H1 (cell line): ENCODE measurements around the gene TMEM163. TPM values are rescaled to one million over a fixed set of nuclear protein-coding genes. Genes with fewer than 3 reads are reported as not detected.

ENCODE experiments used
- CTCF ChIA-PET: fragments of 300-600 bp; sonication (Branson Sonifier 250); formaldehyde crosslinking; loops from one replicate; lab custom pipeline; 2021; ENCODE audit not compliant: partially characterized antibody; lab: Charles Lee
- POLR2A ChIA-PET: fragments of 300-600 bp; sonication (Branson Sonifier 250); formaldehyde crosslinking; loops from one replicate; lab custom pipeline; 2021; ENCODE audit warnings: inconsistent platforms; ENCODE audit not compliant: partially characterized antibody; lab: Charles Lee
- DNase-seq, 2 experiments: peaks; one replicate each; pipeline versions ENCODE4 v3.0.0 to v3.0.0-alpha.2; 2010 to 2022; ENCODE audit warnings: low spot score in 2 of 2, low read depth in 1 of 2, mixed read lengths in 1 of 2
- FAIRE-seq: peaks from 2 replicates; lab custom pipeline; 2011; peaks lifted over from hg19 to GRCh38; lab: Jason Lieb, UNC
- H2AFZ ChIP-seq: 2 replicates; pipeline ENCODE4 v1.8.1; 2012; ENCODE audit warnings: low read length, inconsistent platforms
- H2AK5ac ChIP-seq: 2 replicates; pipeline ENCODE4 v1.6.1; 2013; ENCODE audit warnings: low read depth, low read length
- H2BK120ac ChIP-seq: replicated peaks from 2 replicates; pipeline ENCODE3; 2013; ENCODE audit warnings: low read depth, low read length, inconsistent platforms
- H2BK12ac ChIP-seq: 2 replicates; pipeline ENCODE4 v1.6.1; 2013; ENCODE audit warnings: low read depth, low read length
- H2BK15ac ChIP-seq: 2 replicates; pipeline ENCODE4 v1.6.1; 2013; ENCODE audit warnings: low read length
- H2BK20ac ChIP-seq: 2 replicates; pipeline ENCODE4 v1.6.1; 2013; ENCODE audit warnings: low read length
- H2BK5ac ChIP-seq: 2 replicates; pipeline ENCODE4 v1.6.1; 2013; ENCODE audit warnings: low read depth, low read length
- H3K14ac ChIP-seq: 2 replicates; pipeline ENCODE4 v1.6.1; 2013; ENCODE audit warnings: inconsistent platforms; ENCODE audit not compliant: insufficient read length
- H3K18ac ChIP-seq: 2 replicates; pipeline ENCODE4 v1.6.1; 2013; ENCODE audit warnings: low read length; ENCODE audit errors: extremely low read depth
- H3K23ac ChIP-seq: 2 replicates; pipeline ENCODE4 v1.6.1; 2013; ENCODE audit warnings: inconsistent platforms; ENCODE audit not compliant: insufficient read length
- H3K23me2 ChIP-seq: 2 replicates; pipeline ENCODE4 v1.6.1; 2013; ENCODE audit warnings: low read depth, low read length
- H3K27ac ChIP-seq: 2 replicates; pipeline ENCODE4 v1.6.1; 2011; ENCODE audit warnings: low read depth, low read length, inconsistent platforms
- H3K27me3 ChIP-seq, 4 experiments: replicated peaks in 1 of 4; 1 replicate in 1 of 4; 2 replicates in 3 of 4; pipeline versions ENCODE4 v1.6.1 to v1.8.1; 2011 to 2013; ENCODE audit warnings: low read length in 3 of 4, mild to moderate bottlenecking in 3 of 4, inconsistent platforms in 2 of 4, mixed read lengths in 2 of 4, moderate library complexity in 1 of 4; ENCODE audit not compliant: control insufficient read depth in 3 of 4, insufficient read depth in 3 of 4; ENCODE audit errors: extremely low read depth in 1 of 4
- H3K36me3 ChIP-seq, 4 experiments: 2 replicates each; pipeline versions ENCODE4 v1.6.1 to v1.8.1; 2011 to 2013; ENCODE audit warnings: mild to moderate bottlenecking in 4 of 4, low read length in 3 of 4, moderate library complexity in 2 of 4, control low read depth in 1 of 4, inconsistent platforms in 1 of 4; ENCODE audit not compliant: insufficient read depth in 4 of 4, control insufficient read depth in 2 of 4
- H3K4ac ChIP-seq: replicated peaks from 2 replicates; pipeline ENCODE3; 2013; ENCODE audit warnings: low read length, low read depth, mixed read lengths, inconsistent platforms; ENCODE audit not compliant: insufficient read length
- H3K4me1 ChIP-seq, 4 experiments: replicated peaks in 1 of 4; 1 replicate in 1 of 4; 2 replicates in 3 of 4; pipeline versions ENCODE4 v1.6.1 to v1.8.1; 2011 to 2013; ENCODE audit warnings: low read length in 3 of 4, inconsistent platforms in 2 of 4, mixed read lengths in 1 of 4; ENCODE audit not compliant: insufficient read depth in 4 of 4, control insufficient read depth in 3 of 4
- H3K4me2 ChIP-seq, 2 experiments: 2 replicates each; pipeline versions ENCODE4 v1.6.1 to v1.8.1; 2011 to 2013; ENCODE audit warnings: low read depth in 2 of 2, low read length in 2 of 2, control low read depth in 1 of 2, inconsistent platforms in 1 of 2, mild to moderate bottlenecking in 1 of 2; ENCODE audit not compliant: insufficient read depth in 1 of 2
- H3K4me3 ChIP-seq, 4 experiments: fragments of 200-600, 300-600 bp in 1 of 4; sonication (generic), shearing (Covaris generic), sonication (Bioruptor Twin) in 1 of 4; 2 replicates each; pipeline versions ENCODE4 v1.5.1 to v1.8.1; 2011 to 2016; ENCODE audit warnings: low read length in 4 of 4, low read depth in 3 of 4, control low read depth in 2 of 4, inconsistent platforms in 2 of 4, mild to moderate bottlenecking in 2 of 4, mixed read lengths in 1 of 4, moderate library complexity in 1 of 4; ENCODE audit not compliant: insufficient read depth in 2 of 4; ENCODE audit errors: extremely low read depth in 1 of 4
- H3K56ac ChIP-seq: replicated peaks from 2 replicates; pipeline ENCODE3; 2013; ENCODE audit warnings: low read depth, mild to moderate bottlenecking, mixed read lengths, low read length, inconsistent platforms; ENCODE audit not compliant: insufficient read length
- H3K79me1 ChIP-seq: 2 replicates; pipeline ENCODE4 v1.6.1; 2013; ENCODE audit warnings: low read depth, low read length, control low read depth
- H3K79me2 ChIP-seq, 2 experiments: 2 replicates each; pipeline versions ENCODE4 v1.6.1 to v1.8.1; 2012 to 2013; ENCODE audit warnings: low read length in 2 of 2, mild to moderate bottlenecking in 2 of 2, inconsistent platforms in 1 of 2; ENCODE audit not compliant: insufficient read depth in 2 of 2, control insufficient read depth in 1 of 2
- H3K9ac ChIP-seq, 4 experiments: replicated peaks in 1 of 4; 1 replicate in 1 of 4; 2 replicates in 3 of 4; pipeline versions ENCODE4 v1.6.1 to v1.8.1; 2011 to 2013; ENCODE audit warnings: low read depth in 3 of 4, low read length in 3 of 4, control low read depth in 2 of 4, mild to moderate bottlenecking in 2 of 4, moderate library complexity in 2 of 4, inconsistent platforms in 1 of 4; ENCODE audit errors: extremely low read depth in 1 of 4
- H3K9me3 ChIP-seq, 2 experiments: 2 replicates each; pipeline versions ENCODE4 v1.6.1 to v1.8.1; 2012 to 2013; ENCODE audit warnings: mild to moderate bottlenecking in 2 of 2, moderate library complexity in 2 of 2, control low read depth in 1 of 2, inconsistent platforms in 1 of 2, low read depth in 1 of 2, low read length in 1 of 2, mixed read lengths in 1 of 2; ENCODE audit not compliant: insufficient read depth in 2 of 2
- H4K20me1 ChIP-seq, 2 experiments: replicated peaks in 1 of 2; 2 replicates each; pipeline versions ENCODE3 to v1.8.1; 2011 to 2013; ENCODE audit warnings: inconsistent platforms in 2 of 2, low read length in 2 of 2, mild to moderate bottlenecking in 1 of 2; ENCODE audit not compliant: insufficient read depth in 2 of 2, control insufficient read depth in 1 of 2
- H4K5ac ChIP-seq: 2 replicates; pipeline ENCODE4 v1.6.1; 2013; ENCODE audit warnings: low read length, low read depth, mixed read lengths, inconsistent platforms; ENCODE audit not compliant: insufficient read length
- H4K8ac ChIP-seq: 2 replicates; pipeline ENCODE4 v1.8.0; 2013; ENCODE audit warnings: mild to moderate bottlenecking, moderate library complexity, low read length, inconsistent platforms; ENCODE audit not compliant: insufficient read depth; ENCODE audit errors: extremely low read depth
- H4K91ac ChIP-seq: replicated peaks from 2 replicates; pipeline ENCODE3; 2013; ENCODE audit warnings: low read length, mixed read lengths, inconsistent platforms; ENCODE audit not compliant: insufficient read length
- EP300 ChIP-seq, 2 experiments: IDR thresholded peaks; 1 replicate in 1 of 2; 2 replicates in 1 of 2; pipeline ENCODE4 v1.6.1; 2011 to 2012; ENCODE audit warnings: low read depth in 2 of 2, low read length in 2 of 2, mild to moderate bottlenecking in 2 of 2, borderline replicate concordance in 1 of 2, inconsistent platforms in 1 of 2, moderate library complexity in 1 of 2
- HDAC6 ChIP-seq: IDR thresholded peaks from one replicate; pipeline ENCODE4 v1.7.1; 2012; ENCODE audit warnings: low read depth, mild to moderate bottlenecking, inconsistent platforms, low read length, moderate library complexity
- PHF8 ChIP-seq: fragments of 200-600 bp; sonication (generic); conservative IDR thresholded peaks from 2 replicates; pipeline ENCODE4 v1.7.1; 2012; ENCODE audit warnings: low read depth, mild to moderate bottlenecking, inconsistent platforms, low read length, moderate library complexity
- POLR2AphosphoS5 ChIP-seq: IDR thresholded peaks from 2 replicates; pipeline ENCODE4 v1.6.1; 2011; ENCODE audit warnings: low read depth, low read length
- POU5F1 ChIP-seq: IDR thresholded peaks from 2 replicates; pipeline ENCODE4 v1.6.1; 2011; ENCODE audit warnings: low read depth, mild to moderate bottlenecking, low read length, moderate library complexity
- SIX5 ChIP-seq: IDR thresholded peaks from 2 replicates; pipeline ENCODE4 v1.6.1; 2011; ENCODE audit warnings: mild to moderate bottlenecking, low read depth, low read length
- SUZ12 ChIP-seq: fragments of 200-600 bp; sonication (generic); IDR thresholded peaks from 2 replicates; pipeline ENCODE4 v1.6.1; 2012; ENCODE audit warnings: mild to moderate bottlenecking, inconsistent platforms, low read length, moderate library complexity, mixed read lengths
- WGBS, 2 experiments: shearing (Covaris generic) in 1 of 2; methylation state at CpG; one replicate each; pipeline versions ENCODE4 v1.1.6 to v1.1.7; 2013 to 2015; ENCODE audit warnings: low lambda C conversion rate in 2 of 2, mixed read lengths in 2 of 2, inconsistent platforms in 1 of 2, low coverage in 1 of 2, missing lambda C conversion rate in 1 of 2; ENCODE audit not compliant: insufficient replicate concordance in 2 of 2, insufficient coverage in 1 of 2, insufficient read length in 1 of 2; ENCODE audit errors: extremely low coverage in 1 of 2, missing lambda C conversion rate in 1 of 2; 5-methylcytosine and 5-hydroxymethylcytosine counted together
- polyA plus RNA-seq, 7 experiments: library from polyadenylated mRNA; depleted of rRNA in 3 of 7; stranded (reverse) in 5 of 7; unstranded in 2 of 7; fragments of >200 nt in 5 of 7; fragments of 200-250 nt in 2 of 7; gene quantifications; 1 replicate in 5 of 7; 2 replicates in 1 of 7; 4 replicates in 1 of 7; pipeline versions ENCODE4 v1.2.1 to v1.2.3, GENCODE V29; 2011 to 2013; ENCODE audit warnings: missing spikeins in 2 of 7, mixed read lengths in 2 of 7
- total RNA-seq: library from RNA; stranded (reverse); fragmentation: NEBNext Ultra II Directional; extraction: Animal tissue kit (Norgen Biotek cat#: 25700); gene quantifications from 2 replicates; pipeline ENCODE4 v1.2.1, GENCODE V29; 2021
- TF ChIP-seq, protein P1 (sequence below): IDR thresholded peaks from 2 replicates; pipeline ENCODE4 v1.6.1; 2012; ENCODE audit warnings: inconsistent platforms
- TF ChIP-seq, protein P2 (sequence below), 3 experiments: IDR thresholded peaks; 1 replicate in 2 of 3; 2 replicates in 1 of 3; pipeline versions ENCODE4 v1.5.1 to v1.6.1; 2011; ENCODE audit warnings: low read length in 3 of 3, mild to moderate bottlenecking in 3 of 3, inconsistent platforms in 2 of 3, low read depth in 1 of 3, moderate library complexity in 1 of 3; ENCODE audit not compliant: insufficient read depth in 1 of 3; ENCODE audit errors: control extremely low read depth in 1 of 3

Gene TMEM163
- total and polyA plus RNA-seq, 2 of the 8 experiments (the other 6 are each of a cell fraction or from before 2014, with no cell fraction given), result 2.8 to 3.2 TPM

DNA sequence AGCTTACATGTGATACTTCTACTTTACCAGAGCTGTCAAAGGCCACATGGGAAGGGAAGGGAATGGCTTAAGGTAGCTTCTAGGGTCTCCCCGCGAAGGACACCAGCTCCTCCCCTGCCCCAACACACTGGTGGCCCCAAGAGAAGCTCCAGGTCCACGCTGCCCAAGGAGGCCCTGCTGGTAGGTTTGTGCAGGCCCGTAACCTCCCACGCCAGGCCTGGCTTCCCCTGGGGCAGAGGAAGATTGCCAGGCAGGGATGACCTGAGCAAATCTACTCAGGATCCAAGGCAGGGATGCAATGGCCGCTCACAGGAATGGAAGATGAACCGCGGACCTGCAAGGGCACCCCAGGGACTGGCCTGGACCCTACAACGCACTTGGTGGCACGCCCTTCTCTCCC is 259.9 kb downstream of the TMEM163 start:
- Histone ChIP-seq H2AK5ac (no peak overlapping the region), H2BK120ac (no peak overlapping the region), H3K79me1 (no peaks in the 10 kb centered on the region), H2BK12ac (no peak overlapping the region), H4K5ac (no peak overlapping the region), H3K4me2 (no peak overlapping the region), H3K27me3 (no peaks in the 10 kb centered on the region), H2BK15ac (no peak overlapping the region), H3K4me1 (peaks cover 0 to 4% (median 0%) of the 10 kb centered on the region in 4 experiments; a peak in 3 of 7 replicates), H3K18ac (no peak overlapping the region), H3K4me3 (no peak overlapping the region), H2AFZ (no peak overlapping the region), H2BK20ac (no peak overlapping the region), H2BK5ac (no peak overlapping the region), H3K36me3 (no peaks in the 10 kb centered on the region), H4K91ac (no peak overlapping the region), H3K79me2 (no peaks in the 10 kb centered on the region), H3K56ac (no peak overlapping the region), H4K20me1 (no peaks in the 10 kb centered on the region), H3K14ac (no peak overlapping the region), H3K4ac (no peak overlapping the region), H4K8ac (no peak overlapping the region), H3K23ac (no peak overlapping the region), H3K9ac (no peak overlapping the region), H3K27ac (no peak overlapping the region), H3K9me3 (no peaks in the 10 kb centered on the region), H3K23me2 (no peaks in the 10 kb centered on the region)
- CTCF ChIA-PET, result interaction anchor here (0.9 to 1.6 kb wide), 4 partner anchors 12 to 448 kb away, joined by 3 to 4 read pairs (median 4); no protein-coding TSS in a partner anchor
- FAIRE-seq (no peak), DNase-seq (no peak)
- 85% methylated on average over 6 of the region's 10 CpGs; no CpG with 5 or more reads in 1 of the 2 experiments for WGBS, 2 experiments
- POLR2A ChIA-PET, result no interaction called here
- no peak for TF ChIP-seq HDAC6
- TF ChIP-seq SUZ12, result no peak
- TF ChIP-seq, protein P1, sequence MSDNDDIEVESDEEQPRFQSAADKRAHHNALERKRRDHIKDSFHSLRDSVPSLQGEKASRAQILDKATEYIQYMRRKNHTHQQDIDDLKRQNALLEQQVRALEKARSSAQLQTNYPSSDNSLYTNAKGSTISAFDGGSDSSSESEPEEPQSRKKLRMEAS, result no peak
- no peak for TF ChIP-seq EP300 (IDR thresholded peaks at IDR 0.05; ENCODE audit: borderline replicate concordance in 1 of 2, low read depth in 2 of 2, low read length in 2 of 2)
- no peak for TF ChIP-seq PHF8
- no peak for TF ChIP-seq POLR2AphosphoS5
- TF ChIP-seq SIX5, result no peak
- TF ChIP-seq, protein P2, sequence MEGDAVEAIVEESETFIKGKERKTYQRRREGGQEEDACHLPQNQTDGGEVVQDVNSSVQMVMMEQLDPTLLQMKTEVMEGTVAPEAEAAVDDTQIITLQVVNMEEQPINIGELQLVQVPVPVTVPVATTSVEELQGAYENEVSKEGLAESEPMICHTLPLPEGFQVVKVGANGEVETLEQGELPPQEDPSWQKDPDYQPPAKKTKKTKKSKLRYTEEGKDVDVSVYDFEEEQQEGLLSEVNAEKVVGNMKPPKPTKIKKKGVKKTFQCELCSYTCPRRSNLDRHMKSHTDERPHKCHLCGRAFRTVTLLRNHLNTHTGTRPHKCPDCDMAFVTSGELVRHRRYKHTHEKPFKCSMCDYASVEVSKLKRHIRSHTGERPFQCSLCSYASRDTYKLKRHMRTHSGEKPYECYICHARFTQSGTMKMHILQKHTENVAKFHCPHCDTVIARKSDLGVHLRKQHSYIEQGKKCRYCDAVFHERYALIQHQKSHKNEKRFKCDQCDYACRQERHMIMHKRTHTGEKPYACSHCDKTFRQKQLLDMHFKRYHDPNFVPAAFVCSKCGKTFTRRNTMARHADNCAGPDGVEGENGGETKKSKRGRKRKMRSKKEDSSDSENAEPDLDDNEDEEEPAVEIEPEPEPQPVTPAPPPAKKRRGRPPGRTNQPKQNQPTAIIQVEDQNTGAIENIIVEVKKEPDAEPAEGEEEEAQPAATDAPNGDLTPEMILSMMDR (IDR thresholded peaks at IDR 0.05; ENCODE audit: control extremely low read depth in 1 of 3, insufficient read depth in 1 of 3, low read depth in 1 of 3, low read length in 3 of 3), result no peak
- TF ChIP-seq POU5F1, result no peak
